NT2/D1 (cell line): ENCODE measurements around the gene TXNRD1.

Experiments
- DNase-seq: peaks from one replicate; pipeline ENCODE4 v3.0.0-alpha.2; 2011; ENCODE audit warnings: low read depth, low spot score
- H3K27me3 ChIP-seq: 2 replicates; pipeline ENCODE4 v1.6.0; 2011; ENCODE audit warnings: mild to moderate bottlenecking; ENCODE audit not compliant: insufficient read length, insufficient read depth
- H3K36me3 ChIP-seq: 2 replicates; pipeline ENCODE4 v1.6.1; 2011; ENCODE audit warnings: mild to moderate bottlenecking, low read length, mixed read lengths; ENCODE audit not compliant: insufficient read depth, insufficient read length
- H3K4me1 ChIP-seq: 2 replicates; pipeline ENCODE4 v1.5.1; 2011; ENCODE audit not compliant: insufficient read depth, insufficient read length
- H3K4me3 ChIP-seq: 2 replicates; pipeline ENCODE4 v1.5.1; 2011; ENCODE audit warnings: low read depth; ENCODE audit not compliant: insufficient read length
- H3K9ac ChIP-seq: 2 replicates; pipeline ENCODE4 v1.6.0; 2011; ENCODE audit warnings: low read depth; ENCODE audit not compliant: insufficient read length
- H3K9me3 ChIP-seq: 2 replicates; pipeline ENCODE4 v1.5.1; 2011; ENCODE audit warnings: mild to moderate bottlenecking, low read length; ENCODE audit not compliant: insufficient read depth
- SUZ12 ChIP-seq: IDR thresholded peaks from 2 replicates; pipeline ENCODE4 v1.6.1; 2011; ENCODE audit not compliant: insufficient read length, insufficient read depth; ENCODE audit errors: extremely low read depth
- YY1 ChIP-seq: IDR thresholded peaks from 2 replicates; pipeline ENCODE4 v1.6.1; 2011; ENCODE audit not compliant: insufficient read length, insufficient read depth
- ZNF274 ChIP-seq: IDR thresholded peaks from 2 replicates; pipeline ENCODE4 v1.6.1; 2011; ENCODE audit warnings: mild to moderate bottlenecking, low read depth, low read length

The TXNRD1 gene

DNA sequence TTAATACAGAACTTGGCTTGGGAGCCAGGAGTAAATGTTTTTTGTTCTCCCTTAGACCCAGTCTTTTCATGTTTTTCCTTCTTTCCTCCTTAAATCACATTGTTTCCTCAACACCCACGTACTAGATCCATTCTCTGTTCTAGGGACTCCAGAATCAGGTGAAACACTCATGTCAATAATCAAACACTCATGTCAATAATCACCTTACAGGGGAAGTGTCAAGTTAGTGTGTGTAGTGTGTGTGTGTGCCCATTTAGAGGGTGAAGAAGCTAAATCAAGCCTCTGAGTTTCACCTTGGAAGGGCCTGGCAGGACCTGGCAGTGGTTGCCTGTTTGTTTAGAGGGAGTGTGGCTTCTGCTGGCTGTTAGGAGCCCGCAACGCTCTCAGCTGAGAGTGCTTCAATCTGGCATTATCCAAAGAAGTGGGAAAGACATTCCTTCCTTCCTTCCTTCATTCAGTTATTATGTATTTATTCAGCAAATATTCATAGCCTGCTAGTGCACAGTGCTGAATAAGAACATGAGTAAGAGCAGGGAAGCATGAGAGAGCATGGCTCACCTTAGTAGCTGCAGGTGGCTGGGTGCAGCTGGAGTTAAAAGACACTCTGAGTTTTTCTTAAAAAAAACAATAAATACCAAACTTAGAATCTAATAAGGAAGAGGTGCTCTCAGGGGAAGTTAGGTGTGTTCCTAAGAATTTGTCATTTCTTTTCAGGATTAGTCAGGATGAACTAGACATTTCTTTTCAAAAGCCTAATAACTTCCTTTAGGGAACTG, 70.3 kb downstream of the TXNRD1 start:
- peaks cover 5% of the 10 kb centered on the region for H3K4me1 ChIP-seq

DNA sequence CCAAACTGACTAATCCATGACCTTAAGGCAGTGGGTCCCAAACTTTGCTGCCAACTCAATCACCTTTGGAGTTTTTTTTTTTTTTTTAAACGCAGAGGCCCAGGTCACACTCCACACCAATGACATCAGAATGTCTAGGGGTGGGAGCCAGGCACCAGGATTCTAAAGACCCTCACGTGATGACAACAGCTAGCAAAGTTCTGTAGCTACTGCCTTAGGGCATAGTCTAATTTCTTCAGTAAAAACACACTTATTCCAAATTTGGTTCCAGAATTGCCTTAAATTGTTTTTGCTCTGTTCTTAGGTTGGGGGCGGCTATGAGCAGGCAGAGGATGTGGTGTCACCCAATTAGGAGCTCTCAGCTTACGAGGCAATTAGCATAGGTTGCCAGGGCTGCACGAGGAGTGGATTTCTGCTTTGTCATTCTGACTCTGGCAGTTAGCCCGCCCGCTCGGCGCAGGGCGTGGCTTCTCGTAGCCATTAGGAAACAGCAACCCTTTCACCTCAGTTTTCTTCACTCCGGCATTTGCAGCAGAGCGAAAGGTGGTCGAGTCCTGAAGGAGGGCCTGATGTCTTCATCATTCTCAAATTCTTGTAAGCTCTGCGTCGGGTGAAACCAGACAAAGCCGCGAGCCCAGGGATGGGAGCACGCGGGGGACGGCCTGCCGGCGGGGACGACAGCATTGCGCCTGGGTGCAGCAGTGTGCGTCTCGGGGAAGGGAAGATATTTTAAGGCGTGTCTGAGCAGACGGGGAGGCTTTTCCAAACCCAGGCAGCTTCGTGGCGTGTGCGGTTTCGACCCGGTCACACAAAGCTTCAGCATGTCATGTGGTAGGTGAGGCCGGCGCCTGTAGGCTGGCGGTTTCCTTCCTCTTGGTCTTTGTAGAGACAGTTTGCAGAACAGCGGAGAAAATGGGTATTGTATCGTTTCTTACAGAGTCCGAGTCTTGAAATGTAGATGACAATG, 71.2 kb downstream of the TXNRD1 start:
- Histone ChIP-seq H3K36me3 (peaks cover 25% of the 10 kb centered on the region), H3K9ac (peak overlapping the region; percentile 95), H3K4me3 (peak overlapping the region; percentile 94), H3K9me3 (no peaks in the 10 kb centered on the region), H3K4me1 (peaks cover 5% of the 10 kb centered on the region), H3K27me3 (no peaks in the 10 kb centered on the region)
- peak; percentile 97 for DNase-seq
- TF ChIP-seq ZNF274 (no peak), YY1 (peak; percentile 5), SUZ12 (no peak)

More for the DNA sequence above, 70.3 kb downstream of the TXNRD1 start:
- no peak overlapping the region for H3K9ac ChIP-seq
- no peak for DNase-seq
- H3K36me3 ChIP-seq: peaks cover 20% of the 10 kb centered on the region
- H3K9me3 ChIP-seq: no peaks in the 10 kb centered on the region
- H3K27me3 ChIP-seq: no peaks in the 10 kb centered on the region
- no peak overlapping the region for H3K4me3 ChIP-seq
- no peak for TF ChIP-seq SUZ12
- no peak for TF ChIP-seq YY1
- TF ChIP-seq ZNF274: no peak

DNA sequence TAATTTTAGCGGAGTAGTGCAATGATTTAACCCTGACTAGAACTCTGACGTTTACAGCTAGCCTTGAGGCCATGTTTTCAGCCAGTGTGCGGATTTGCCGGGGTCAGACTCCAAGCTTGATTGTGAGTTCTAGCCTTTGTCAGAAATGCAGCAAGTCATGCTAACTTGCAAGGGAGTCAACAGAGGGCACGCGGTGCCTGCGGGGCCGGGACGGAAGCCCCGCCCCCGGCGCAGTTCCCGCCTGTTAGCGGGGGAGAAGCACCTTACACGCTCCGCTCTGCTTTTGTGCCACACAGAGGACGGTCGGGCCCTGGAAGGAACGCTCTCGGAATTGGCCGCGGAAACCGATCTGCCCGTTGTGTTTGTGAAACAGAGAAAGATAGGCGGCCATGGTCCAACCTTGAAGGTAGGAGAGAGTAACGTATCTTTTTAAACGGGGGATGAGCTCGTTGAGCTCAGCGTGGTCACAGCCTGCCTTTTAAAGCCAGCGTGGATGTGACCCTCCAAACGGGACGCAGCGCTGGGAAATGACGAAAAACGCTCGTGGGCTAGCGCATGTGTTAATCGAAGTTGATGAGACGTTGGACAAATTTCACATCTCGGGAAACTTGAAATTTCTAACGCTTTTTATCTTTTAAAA, 73.2 kb downstream of the TXNRD1 start:
- no peaks in the 10 kb centered on the region for H3K9me3 ChIP-seq
- H3K4me1 ChIP-seq: peaks cover 5% of the 10 kb centered on the region
- peak overlapping the region; percentile 83 for H3K9ac ChIP-seq
- TF ChIP-seq SUZ12: no peak
- no peak for TF ChIP-seq YY1
- TF ChIP-seq ZNF274: no peak
- peak overlapping the region; percentile 57 for H3K4me3 ChIP-seq
- H3K27me3 ChIP-seq: no peaks in the 10 kb centered on the region
- peak; percentile 86 for DNase-seq
- H3K36me3 ChIP-seq: peaks cover 41% of the 10 kb centered on the region

DNA sequence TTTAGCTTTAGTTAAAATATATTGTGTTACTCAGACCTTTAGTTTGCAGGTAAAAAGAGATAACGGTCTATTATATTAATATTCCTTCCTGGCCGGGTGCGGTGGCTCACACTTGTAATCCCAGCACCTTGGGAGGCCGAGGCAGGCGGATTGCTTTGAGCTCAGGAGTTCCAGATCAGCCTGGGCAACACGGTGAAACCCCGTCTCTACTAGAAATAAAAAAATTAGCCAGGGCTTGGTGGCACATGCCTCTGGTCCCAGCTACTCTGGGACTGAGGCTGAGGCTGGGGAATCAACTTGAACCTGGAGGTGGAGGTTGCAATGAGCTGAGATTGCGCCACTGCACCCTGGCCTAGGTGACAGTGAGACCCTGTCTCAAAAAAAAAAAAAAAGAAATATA, 74.7 kb downstream of the TXNRD1 start:
- Histone ChIP-seq H3K27me3 (no peaks in the 10 kb centered on the region), H3K4me3 (no peak overlapping the region), H3K9me3 (no peaks in the 10 kb centered on the region), H3K36me3 (peaks cover 57% of the 10 kb centered on the region), H3K9ac (no peak overlapping the region), H3K4me1 (peaks cover 5% of the 10 kb centered on the region)
- no peak for DNase-seq
- TF ChIP-seq YY1 (no peak), SUZ12 (no peak), ZNF274 (no peak)

DNA sequence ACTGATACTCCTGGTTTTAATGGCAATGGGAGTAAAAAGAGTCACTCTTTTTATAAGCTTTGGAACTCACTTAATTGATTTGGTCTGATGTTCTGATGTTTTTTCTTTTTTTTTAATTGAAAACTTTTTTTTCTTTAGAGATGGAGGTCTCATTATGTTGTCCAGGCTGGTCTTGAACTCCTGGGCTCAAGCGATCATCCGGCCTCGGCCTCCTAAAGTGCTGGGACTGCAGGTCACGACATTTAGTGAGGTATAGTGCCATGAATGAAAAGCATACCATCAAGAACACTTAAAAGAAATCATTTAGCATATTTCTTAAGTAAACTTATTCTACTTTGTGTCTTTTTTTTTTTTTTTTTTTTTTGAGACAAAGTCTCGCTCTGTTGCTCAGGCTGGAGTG, 75.3 kb downstream of the TXNRD1 start:
- Histone ChIP-seq H3K4me3 (no peak overlapping the region), H3K9ac (no peak overlapping the region), H3K27me3 (no peaks in the 10 kb centered on the region), H3K36me3 (peaks cover 62% of the 10 kb centered on the region), H3K4me1 (peaks cover 5% of the 10 kb centered on the region), H3K9me3 (no peaks in the 10 kb centered on the region)
- no peak for DNase-seq
- TF ChIP-seq SUZ12 (no peak), ZNF274 (no peak), YY1 (no peak)

DNA sequence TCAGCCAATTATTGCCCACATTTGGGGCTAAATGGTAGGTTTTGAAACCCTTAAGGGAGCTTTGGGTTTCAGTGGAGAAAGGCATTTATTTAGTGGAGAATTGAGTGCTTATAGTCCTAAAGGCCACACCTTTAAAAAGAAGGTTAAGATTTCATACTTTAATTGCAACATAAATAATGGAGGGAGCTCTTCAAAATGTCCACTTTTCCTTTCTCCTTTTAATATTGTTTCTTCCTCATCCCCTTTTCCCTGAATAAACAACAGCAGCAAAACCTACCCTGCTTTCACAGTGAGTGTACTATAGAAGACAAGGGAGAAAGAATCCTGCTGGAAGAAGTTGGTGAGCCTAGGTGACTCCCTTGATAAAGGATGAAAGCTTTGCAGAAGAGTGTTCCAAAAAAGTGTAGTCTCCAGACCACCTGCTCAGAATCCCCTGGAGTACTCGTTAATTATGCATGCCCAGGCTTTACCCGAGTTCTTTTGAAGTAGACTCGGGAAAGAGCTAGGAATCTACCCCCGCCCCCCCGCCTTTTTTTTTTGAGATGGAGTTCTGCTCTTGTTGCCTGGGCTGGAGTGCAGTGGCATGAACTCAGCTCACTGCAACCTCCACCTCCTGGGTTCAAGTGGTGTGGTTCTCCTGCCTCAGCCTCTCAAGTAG, 76.4 kb downstream of the TXNRD1 start:
- peak; percentile 54 for DNase-seq
- Histone ChIP-seq H3K4me1 (peaks cover 2% of the 10 kb centered on the region), H3K27me3 (no peaks in the 10 kb centered on the region), H3K9ac (no peak overlapping the region), H3K9me3 (no peaks in the 10 kb centered on the region), H3K36me3 (peaks cover 73% of the 10 kb centered on the region), H3K4me3 (no peak overlapping the region)
- TF ChIP-seq SUZ12: no peak
- no peak for TF ChIP-seq ZNF274
- TF ChIP-seq YY1: no peak
